Measurements from ENCODE around the gene ACOT7. TPM values are rescaled to one million over a fixed set of nuclear protein-coding genes. Genes with fewer than 3 reads are reported as not detected.
"Not testable (repeated sequence)": the region's sequence is repeated elsewhere in the genome, so short reads cannot be mapped to it uniquely, and the experiment has no call there.

ACOT7 gene
- total RNA-seq, 5 donors from 2014 or later (not counting 1 experiment from before 2014, with no cell fraction given) = 6.1 to 9.3 (median 7.4) TPM

- H3K36me3 ChIP-seq (ENCODE audit: control insufficient read depth in 2 of 2, extremely low read depth in 1 of 2, insufficient read depth in 1 of 2, low read length in 1 of 2); ATAC-seq (replicated peaks in 1 of 4); H3K36me3 Mint-ChIP-seq; H3K9me3 ChIP-seq; H3K27ac Mint-ChIP-seq; DNase-seq; H3K9me3 Mint-ChIP-seq; H3K4me3 Mint-ChIP-seq; H3K4me3 ChIP-seq (ENCODE audit: control insufficient read depth in 1 of 2, extremely low read depth in 1 of 2, low read length in 1 of 2); H3K27ac ChIP-seq (ENCODE audit: low read length); H3K4me1 Mint-ChIP-seq; POLR2A ChIA-PET: not testable (repeated sequence)
- Histone ChIP-seq H3K27me3 (replicated peaks in 1 of 2; ENCODE audit: control insufficient read depth in 2 of 2, extremely low read depth in 1 of 2, insufficient read depth in 2 of 2, low read length in 1 of 2) (peaks cover 0 to 60% of the 10 kb centered on the region in 2 experiments), H3K4me1 (ENCODE audit: control insufficient read depth in 1 of 2, extremely low read depth in 1 of 2, insufficient read depth in 2 of 2, low read length in 2 of 2) (peaks cover 0 to 17% of the 10 kb centered on the region in 2 experiments)
- H3K27me3 Mint-ChIP-seq = peaks cover 13 to 17% of the 10 kb centered on the region in 2 donors
- CTCF ChIA-PET = interaction anchor here in 1 of 2 donors (0.7 kb wide), 1 partner anchor 166 kb away, joined by 3 read pairs; no protein-coding TSS in a partner anchor
- whole genome bisulfite sequencing (ENCODE audit: insufficient coverage) = 50% methylated on average over 3 of the region's 6 CpGs
These were observed 34.9 kb upstream of the ACOT7 start for GRCh38 chr1:6428453-6428852.

- Mint-ChIP-seq H3K4me1 (peaks cover 6 to 12% (median 10%) of the 10 kb centered on the region in 3 donors), H3K36me3 (no peaks in the 10 kb centered on the region), H3K4me3 (no peak overlapping the region), H3K9me3 (no peaks in the 10 kb centered on the region), H3K27ac (no peak overlapping the region), H3K27me3 (peaks cover 15 to 19% of the 10 kb centered on the region in 2 donors)
- H3K27ac ChIP-seq (ENCODE audit: low read length) = no peak overlapping the region
- DNase-seq (no peak), ATAC-seq (replicated peaks in 1 of 4) (no peak)
- H3K4me3 ChIP-seq (ENCODE audit: control insufficient read depth in 1 of 2, extremely low read depth in 1 of 2, low read length in 1 of 2) = no peak overlapping the region
- CTCF ChIA-PET = no interaction called here
- no peaks in the 10 kb centered on the region for H3K9me3 ChIP-seq
- 82% methylated on average over 13 of the region's 26 CpGs for WGBS (ENCODE audit: insufficient coverage)
- peaks cover 0 to 67% of the 10 kb centered on the region in 2 experiments for H3K27me3 ChIP-seq (replicated peaks in 1 of 2; ENCODE audit: control insufficient read depth in 2 of 2, extremely low read depth in 1 of 2, insufficient read depth in 2 of 2, low read length in 1 of 2)
- H3K36me3 ChIP-seq (ENCODE audit: control insufficient read depth in 2 of 2, extremely low read depth in 1 of 2, insufficient read depth in 1 of 2, low read length in 1 of 2) = no peaks in the 10 kb centered on the region
- POLR2A ChIA-PET = no interaction called here
- H3K4me1 ChIP-seq (ENCODE audit: control insufficient read depth in 1 of 2, extremely low read depth in 1 of 2, insufficient read depth in 2 of 2, low read length in 2 of 2) = peaks cover 0 to 22% of the 10 kb centered on the region in 2 experiments
These were observed 34.1 kb upstream of the ACOT7 start for GRCh38 chr1:6427441-6428390.

- Mint-ChIP-seq H3K9me3 (no peaks in the 10 kb centered on the region), H3K4me3 (no peak overlapping the region), H3K27ac (no peak overlapping the region), H3K4me1 (peaks cover 6 to 12% (median 10%) of the 10 kb centered on the region in 3 donors), H3K27me3 (peaks cover 19 to 23% of the 10 kb centered on the region in 2 donors), H3K36me3 (no peaks in the 10 kb centered on the region)
- Histone ChIP-seq H3K27me3 (replicated peaks in 1 of 2; ENCODE audit: control insufficient read depth in 2 of 2, extremely low read depth in 1 of 2, insufficient read depth in 2 of 2, low read length in 1 of 2) (peaks cover 0 to 72% of the 10 kb centered on the region in 2 experiments), H3K27ac (ENCODE audit: low read length) (no peak overlapping the region), H3K4me3 (ENCODE audit: control insufficient read depth in 1 of 2, extremely low read depth in 1 of 2, low read length in 1 of 2) (no peak overlapping the region), H3K4me1 (ENCODE audit: control insufficient read depth in 1 of 2, extremely low read depth in 1 of 2, insufficient read depth in 2 of 2, low read length in 2 of 2) (peaks cover 0 to 22% of the 10 kb centered on the region in 2 experiments), H3K36me3 (ENCODE audit: control insufficient read depth in 2 of 2, extremely low read depth in 1 of 2, insufficient read depth in 1 of 2, low read length in 1 of 2) (no peaks in the 10 kb centered on the region), H3K9me3 (no peaks in the 10 kb centered on the region)
- ATAC-seq (replicated peaks in 1 of 4) (no peak), DNase-seq (no peak)
- 85% methylated on average over 6 of the region's 10 CpGs for WGBS (ENCODE audit: insufficient coverage)
- POLR2A ChIA-PET = interaction anchor here in 1 of 2 donors (0.5 kb wide), 1 partner anchor 1710 kb away, joined by 3 read pairs; no protein-coding TSS in a partner anchor
- CTCF ChIA-PET = no interaction called here
These were observed 33.4 kb upstream of the ACOT7 start for GRCh38 chr1:6426972-6427350.

DNA sequence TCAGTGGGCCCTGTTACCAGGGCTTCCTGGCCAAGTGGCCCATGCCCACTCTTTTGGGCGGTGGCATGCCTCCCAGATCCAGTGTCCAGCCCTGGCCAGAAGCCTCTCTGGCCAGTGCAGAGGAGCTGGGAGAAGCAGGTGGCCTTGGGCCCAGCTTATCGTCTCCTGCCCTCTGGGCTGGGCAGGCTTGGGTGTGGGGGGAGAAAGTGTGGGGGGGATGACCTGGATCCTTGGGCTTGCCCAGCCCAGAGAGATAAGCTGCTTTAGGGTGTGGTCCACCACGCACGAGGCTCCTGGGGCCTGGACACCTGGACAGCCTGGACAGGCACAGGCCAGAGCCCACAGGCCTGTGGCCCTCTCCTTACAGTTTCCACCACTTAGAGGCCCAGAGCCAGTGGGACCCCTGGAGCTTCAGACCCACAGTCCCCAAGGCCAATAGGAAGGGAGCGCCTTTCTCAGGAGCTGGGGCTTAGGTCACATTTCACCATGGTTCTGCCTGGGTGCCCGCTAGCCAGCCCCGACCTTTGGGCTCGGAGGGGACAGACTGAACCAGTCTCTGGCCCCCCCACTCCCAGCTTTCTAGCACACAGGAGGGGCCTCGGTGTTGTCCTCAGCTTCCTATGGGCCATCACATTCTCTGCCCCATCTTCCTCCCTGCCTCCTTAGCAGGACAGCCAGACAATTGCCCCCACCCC is 32.9 kb upstream of the ACOT7 start:
- CTCF ChIA-PET = interaction anchor here in 1 of 2 donors (0.6 kb wide), 1 partner anchor 61 kb away, joined by 4 read pairs; no protein-coding TSS in a partner anchor
- POLR2A ChIA-PET = interaction anchor here in 1 of 2 donors (0.5 kb wide), 1 partner anchor 1711 kb away, joined by 3 read pairs; no protein-coding TSS in a partner anchor

GRCh38 chr1:6425658-6426057 is 32.1 kb upstream of the ACOT7 start:
- H3K4me1 Mint-ChIP-seq = peaks cover 6 to 16% (median 12%) of the 10 kb centered on the region in 3 donors
- WGBS (ENCODE audit: insufficient coverage) = 86% methylated on average over 4 of the region's 6 CpGs
- H3K27ac Mint-ChIP-seq = no peak overlapping the region
- Histone ChIP-seq H3K4me1 (ENCODE audit: control insufficient read depth in 1 of 2, extremely low read depth in 1 of 2, insufficient read depth in 2 of 2, low read length in 2 of 2) (peaks cover 0 to 26% of the 10 kb centered on the region in 2 experiments), H3K9me3 (no peaks in the 10 kb centered on the region), H3K4me3 (ENCODE audit: control insufficient read depth in 1 of 2, extremely low read depth in 1 of 2, low read length in 1 of 2) (no peak overlapping the region), H3K27ac (ENCODE audit: low read length) (no peak overlapping the region), H3K27me3 (replicated peaks in 1 of 2; ENCODE audit: control insufficient read depth in 2 of 2, extremely low read depth in 1 of 2, insufficient read depth in 2 of 2, low read length in 1 of 2) (peaks cover 0 to 80% of the 10 kb centered on the region in 2 experiments), H3K36me3 (ENCODE audit: control insufficient read depth in 2 of 2, extremely low read depth in 1 of 2, insufficient read depth in 1 of 2, low read length in 1 of 2) (no peaks in the 10 kb centered on the region)
- H3K36me3 Mint-ChIP-seq = no peaks in the 10 kb centered on the region
- DNase-seq (no peak), ATAC-seq (replicated peaks in 1 of 4) (no peak)
- no peaks in the 10 kb centered on the region for H3K9me3 Mint-ChIP-seq
- ChIA-PET CTCF (interaction anchor here in 1 of 2 donors (0.6 kb wide), 1 partner anchor 61 kb away, joined by 4 read pairs; no protein-coding TSS in a partner anchor), POLR2A (no interaction called here)
- H3K4me3 Mint-ChIP-seq = no peak overlapping the region
- peaks cover 27 to 35% of the 10 kb centered on the region in 2 donors for H3K27me3 Mint-ChIP-seq

More for the DNA sequence above, 32.9 kb upstream of the ACOT7 start:
- no peaks in the 10 kb centered on the region for H3K9me3 Mint-ChIP-seq
- Histone ChIP-seq H3K4me1 (ENCODE audit: control insufficient read depth in 1 of 2, extremely low read depth in 1 of 2, insufficient read depth in 2 of 2, low read length in 2 of 2) (peaks cover 0 to 22% of the 10 kb centered on the region in 2 experiments), H3K36me3 (ENCODE audit: control insufficient read depth in 2 of 2, extremely low read depth in 1 of 2, insufficient read depth in 1 of 2, low read length in 1 of 2) (no peaks in the 10 kb centered on the region), H3K27me3 (replicated peaks in 1 of 2; ENCODE audit: control insufficient read depth in 2 of 2, extremely low read depth in 1 of 2, insufficient read depth in 2 of 2, low read length in 1 of 2) (peaks cover 0 to 77% of the 10 kb centered on the region in 2 experiments), H3K27ac (ENCODE audit: low read length) (no peak overlapping the region), H3K9me3 (no peaks in the 10 kb centered on the region), H3K4me3 (ENCODE audit: control insufficient read depth in 1 of 2, extremely low read depth in 1 of 2, low read length in 1 of 2) (no peak overlapping the region)
- peaks cover 6 to 12% (median 10%) of the 10 kb centered on the region in 3 donors for H3K4me1 Mint-ChIP-seq
- peaks cover 23 to 27% of the 10 kb centered on the region in 2 donors for H3K27me3 Mint-ChIP-seq
- H3K36me3 Mint-ChIP-seq = no peaks in the 10 kb centered on the region
- ATAC-seq (replicated peaks in 1 of 4) = no peak
- 94% methylated on average over 8 of the region's 9 CpGs for WGBS (ENCODE audit: insufficient coverage)
- H3K27ac Mint-ChIP-seq = no peak overlapping the region
- no peak for DNase-seq
- no peak overlapping the region for H3K4me3 Mint-ChIP-seq

Data from T-cell (primary cell).